Fibroblast of mammary gland (primary cell): Measurements from ENCODE around the gene MAP7.
A peak's percentile ranks its signal among the peaks of the same experiment; 100 is the strongest.
"Not testable (repeated sequence)": the region's sequence is repeated elsewhere in the genome, so short reads cannot be mapped to it uniquely, and the experiment has no call there.

ENCODE experiments used
- DNase-seq: peaks from one replicate; pipeline ENCODE4 v3.0.0-alpha.2; 2010; ENCODE audit warnings: low read depth
- H3K4me3 ChIP-seq: 2 replicates; pipeline ENCODE4 v1.5.1; 2011; ENCODE audit warnings: low read depth, mild to moderate bottlenecking, low read length, moderate library complexity; ENCODE audit not compliant: control insufficient read depth
- TF ChIP-seq, protein P1 (sequence below): conservative IDR thresholded peaks from 2 replicates; pipeline ENCODE4 v1.5.1; 2011; ENCODE audit warnings: low read depth, low read length, inconsistent platforms; ENCODE audit not compliant: control insufficient read depth, insufficient read depth

Gene MAP7

DNA sequence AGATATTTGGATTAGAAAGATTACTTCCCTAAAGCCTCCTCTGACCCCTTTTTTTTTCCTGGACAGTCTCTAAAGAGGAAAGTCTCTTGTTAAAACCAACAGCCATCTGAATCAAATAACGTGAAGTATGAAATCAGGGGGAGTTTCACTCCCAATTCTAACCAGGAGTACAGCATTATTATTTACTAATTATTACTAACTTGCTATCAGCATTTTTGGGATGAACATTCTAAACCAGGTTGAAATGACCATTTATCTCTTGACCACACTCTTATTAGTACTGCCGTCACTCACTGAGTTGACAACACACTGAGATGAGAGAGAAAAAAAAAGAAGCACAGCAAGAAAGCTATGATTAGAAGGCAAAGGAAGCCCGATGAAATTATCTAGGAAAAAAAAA is 146.2 kb downstream of the MAP7 start:
- H3K4me3 ChIP-seq = no peak overlapping the region
- TF ChIP-seq, protein P1, sequence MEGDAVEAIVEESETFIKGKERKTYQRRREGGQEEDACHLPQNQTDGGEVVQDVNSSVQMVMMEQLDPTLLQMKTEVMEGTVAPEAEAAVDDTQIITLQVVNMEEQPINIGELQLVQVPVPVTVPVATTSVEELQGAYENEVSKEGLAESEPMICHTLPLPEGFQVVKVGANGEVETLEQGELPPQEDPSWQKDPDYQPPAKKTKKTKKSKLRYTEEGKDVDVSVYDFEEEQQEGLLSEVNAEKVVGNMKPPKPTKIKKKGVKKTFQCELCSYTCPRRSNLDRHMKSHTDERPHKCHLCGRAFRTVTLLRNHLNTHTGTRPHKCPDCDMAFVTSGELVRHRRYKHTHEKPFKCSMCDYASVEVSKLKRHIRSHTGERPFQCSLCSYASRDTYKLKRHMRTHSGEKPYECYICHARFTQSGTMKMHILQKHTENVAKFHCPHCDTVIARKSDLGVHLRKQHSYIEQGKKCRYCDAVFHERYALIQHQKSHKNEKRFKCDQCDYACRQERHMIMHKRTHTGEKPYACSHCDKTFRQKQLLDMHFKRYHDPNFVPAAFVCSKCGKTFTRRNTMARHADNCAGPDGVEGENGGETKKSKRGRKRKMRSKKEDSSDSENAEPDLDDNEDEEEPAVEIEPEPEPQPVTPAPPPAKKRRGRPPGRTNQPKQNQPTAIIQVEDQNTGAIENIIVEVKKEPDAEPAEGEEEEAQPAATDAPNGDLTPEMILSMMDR = no peak
- no peak for DNase-seq

DNA sequence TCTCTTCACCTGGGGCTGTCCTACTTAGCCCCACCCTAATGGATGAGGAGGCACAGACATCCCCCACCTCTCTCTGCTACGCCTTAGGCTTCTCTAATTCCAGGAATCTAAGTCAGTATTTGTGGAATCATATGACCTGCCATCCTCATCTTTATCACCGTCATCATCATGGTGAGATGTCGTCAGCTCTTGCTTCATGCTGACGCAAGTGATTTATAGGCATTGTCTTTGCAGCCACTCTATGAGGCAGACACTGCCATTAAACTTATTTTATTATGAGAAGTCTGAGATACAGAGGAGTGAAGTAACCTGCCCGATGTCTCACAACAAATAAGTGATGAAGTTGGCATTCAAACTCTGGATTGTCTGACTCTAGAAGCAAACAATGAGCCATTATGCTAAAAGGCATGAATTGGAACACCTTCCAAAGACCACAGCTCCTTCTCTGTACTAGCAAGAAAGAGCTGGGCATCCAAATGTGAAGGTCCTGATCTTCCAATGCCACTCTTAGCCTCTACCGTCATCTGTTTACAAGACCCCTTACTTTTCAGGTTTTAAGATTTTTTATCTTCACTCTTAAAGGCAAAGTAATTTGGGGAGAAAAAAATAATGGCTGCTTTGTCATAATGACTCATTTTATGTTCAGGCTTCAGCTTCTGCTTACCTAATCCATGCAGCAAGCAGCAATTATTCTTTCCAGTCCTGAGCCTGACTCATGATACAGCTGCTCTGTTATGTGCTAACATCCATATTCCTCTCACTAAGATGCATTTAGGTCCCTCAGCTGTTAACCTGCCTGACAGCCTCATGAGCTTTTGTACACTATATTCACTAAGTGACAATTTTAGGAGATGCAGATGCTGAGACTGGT is 146.9 kb downstream of the MAP7 start:
- TF ChIP-seq, protein P1 = no peak
- peak; percentile 99 for DNase-seq
- H3K4me3 ChIP-seq = peak overlapping the region; percentile 20

GRCh38 chr6:136401749-136402148 is 148.5 kb downstream of the MAP7 start:
- H3K4me3 ChIP-seq = no peak overlapping the region
- TF ChIP-seq, protein P1 = no peak
- DNase-seq = peak; percentile 55

DNA sequence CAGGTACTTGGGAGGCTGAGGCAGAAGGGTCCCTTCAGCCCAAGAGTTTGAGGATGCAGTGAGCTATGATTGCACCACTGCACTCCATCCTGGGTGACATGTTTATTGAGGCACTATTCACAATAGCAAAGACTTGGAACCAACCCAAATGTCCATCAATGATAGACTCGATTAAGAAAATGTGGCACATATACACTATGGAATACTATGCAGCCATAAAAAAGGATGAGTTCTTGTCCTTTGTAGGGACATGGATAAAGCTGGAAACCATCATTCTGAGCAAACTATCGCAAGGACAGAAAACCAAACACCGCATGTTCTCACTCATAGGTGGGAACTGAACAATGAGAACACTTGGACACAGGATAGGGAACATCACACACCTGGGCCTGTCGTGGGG is 149.0 kb downstream of the MAP7 start:
- H3K4me3 ChIP-seq, DNase-seq: not testable (repeated sequence)

GRCh38 chr6:136398453-136398852 is 151.8 kb downstream of the MAP7 start:
- TF ChIP-seq, protein P1 = no peak

DNA sequence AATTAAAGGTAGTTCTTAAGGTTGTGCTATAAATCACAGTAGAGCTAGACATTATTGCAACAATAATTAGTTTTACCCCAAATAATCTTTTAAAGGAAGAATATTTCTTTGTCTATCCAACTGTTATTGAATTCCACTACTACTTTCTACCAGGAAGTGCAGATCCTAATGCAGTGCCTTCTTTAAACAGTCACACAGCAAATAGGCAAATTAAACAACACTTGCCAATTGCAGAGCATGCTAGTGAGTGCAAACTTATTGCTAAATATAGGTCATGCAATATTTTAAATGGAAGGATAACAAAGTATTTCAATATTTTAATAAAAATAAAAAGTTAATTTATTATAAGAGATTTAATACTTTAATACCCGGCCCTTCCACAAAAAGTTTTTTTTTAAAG is 153.3 kb downstream of the MAP7 start:
- no peak overlapping the region for H3K4me3 ChIP-seq
- TF ChIP-seq, protein P1 = no peak

More at GRCh38 chr6:136398453-136398852, 151.8 kb downstream of the MAP7 start:
- H3K4me3 ChIP-seq = no peak overlapping the region
- no peak for DNase-seq

DNA sequence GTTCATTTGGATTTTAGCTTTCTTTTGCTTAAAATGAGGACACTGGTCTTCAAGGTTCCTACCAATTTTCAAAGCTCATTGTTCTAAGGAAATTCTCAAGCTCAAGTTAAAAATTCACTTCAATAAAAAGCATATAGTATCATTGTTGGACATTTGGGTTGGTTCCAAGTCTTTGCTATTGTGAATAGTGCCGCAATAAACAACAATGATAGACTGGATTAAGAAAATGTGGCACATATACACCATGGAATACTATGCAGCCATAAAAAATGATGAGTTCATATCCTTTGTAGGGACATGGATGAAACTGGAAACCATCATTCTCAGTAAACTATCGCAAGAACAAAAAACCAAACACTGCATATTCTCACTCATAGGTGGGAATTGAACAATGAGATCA is 159.3 kb downstream of the MAP7 start:
- not testable (repeated sequence) for DNase-seq, H3K4me3 ChIP-seq

More for the DNA sequence above, 153.3 kb downstream of the MAP7 start:
- DNase-seq = no peak

DNA sequence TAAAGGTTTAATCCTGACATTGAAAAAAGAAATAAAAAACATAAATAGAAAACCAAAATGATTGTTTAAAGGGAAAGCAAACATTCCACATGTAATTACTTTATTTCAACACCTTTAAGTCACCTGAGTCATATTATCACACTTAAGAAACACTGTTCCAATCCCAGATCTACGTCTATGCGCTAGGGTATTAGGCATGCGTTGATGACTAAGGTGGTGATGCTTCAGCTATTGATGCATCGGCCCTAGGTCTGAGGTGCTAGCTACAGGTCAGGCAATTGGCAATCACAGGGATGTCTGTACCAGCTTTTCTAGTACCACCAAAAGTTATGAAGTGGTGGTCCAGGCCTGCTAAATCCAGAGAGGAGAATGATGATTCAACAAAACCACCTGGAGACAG is 162.9 kb downstream of the MAP7 start:
- DNase-seq = no peak
- TF ChIP-seq, protein P1 = no peak

More for the DNA sequence above, 162.9 kb downstream of the MAP7 start:
- no peak overlapping the region for H3K4me3 ChIP-seq
